Measurements from ENCODE around the gene SCN2A. TPM values are rescaled to one million over a fixed set of nuclear protein-coding genes. Genes with fewer than 3 reads are reported as not detected.

The SCN2A gene
- total RNA-seq, 1 experiment from 2014 or later: 0.07 TPM

- ChIA-PET CTCF (interaction anchor here (0.6 kb wide), 1 partner anchor 13 kb away, joined by 8 read pairs; no protein-coding TSS in a partner anchor), POLR2A (ENCODE audit: unreplicated experiment) (interaction anchor here (0.6 kb wide), 1 partner anchor 283 kb away, joined by 3 read pairs; no protein-coding TSS in a partner anchor)
- no peak overlapping the region for H3K27ac ChIP-seq (ENCODE audit: low read length)
- TF ChIP-seq EZH2 (IDR thresholded peaks at IDR 0.05; ENCODE audit: low read length, unreplicated experiment) (no peak), EZH2phosphoT487 (IDR thresholded peaks at IDR 0.05; ENCODE audit: borderline replicate concordance, low read length) (no peak), CTCF (conservative IDR thresholded peaks at IDR 0.05; ENCODE audit: low read depth, low read length) (peak; percentile 70)
- H3K27me3 ChIP-seq (ENCODE audit: low read length): peaks cover 5% of the 10 kb centered on the region; the same call in 1 of the 2 replicates
- DNase-seq (peak; percentile 90), ATAC-seq (peak; percentile 100)
- H3F3A ChIP-seq (ENCODE audit: low read length, unreplicated experiment): no peaks in the 10 kb centered on the region
- H3K36me3 ChIP-seq (ENCODE audit: low read depth, low read length): no peaks in the 10 kb centered on the region
- H3K4me2 ChIP-seq (ENCODE audit: low read length): peak overlapping the region; percentile 69
- no peaks in the 10 kb centered on the region for H3K79me2 ChIP-seq (ENCODE audit: low read length)
- H3K9me3 ChIP-seq (ENCODE audit: low read length): no peaks in the 10 kb centered on the region
- BruUV-seq (replicated peaks): no TSS peak
- no peaks in the 10 kb centered on the region; the same call in 1 of the 2 replicates for H3K4me1 ChIP-seq (ENCODE audit: insufficient read depth, low read length)
- intact Hi-C loops (cut with micrococcal nuclease): loop anchor here (1.0 to 5.0 kb wide), 3 partner anchors 54 to 300 kb away; partner anchors contain the start of gene SCN2A
- H2AFZ ChIP-seq (ENCODE audit: low read length): peak overlapping the region; percentile 56
- no peaks in the 10 kb centered on the region for H4K20me1 ChIP-seq (ENCODE audit: low read length)
- H3K9ac ChIP-seq (ENCODE audit: low read length): no peak overlapping the region
- no peaks in the 10 kb centered on the region for H3K9me2 ChIP-seq (replicated peaks; ENCODE audit: low read length)
- peak overlapping the region; percentile 46; the same call in 1 of the 2 replicates for H3K4me3 ChIP-seq (ENCODE audit: low read length)
Observed at GRCh38 chr2:165293440-165294420, 54.5 kb downstream of the SCN2A start.

GRCh38 chr2:165294912-165295311, 55.7 kb downstream of the SCN2A start:
- Histone ChIP-seq H3K9ac (ENCODE audit: low read length) (no peak overlapping the region), H3K27me3 (ENCODE audit: low read length) (peaks cover 9% of the 10 kb centered on the region), H3K27ac (ENCODE audit: low read length) (no peak overlapping the region), H3K79me2 (ENCODE audit: low read length) (no peaks in the 10 kb centered on the region), H3K9me2 (replicated peaks; ENCODE audit: low read length) (no peaks in the 10 kb centered on the region), H3K4me2 (ENCODE audit: low read length) (no peak overlapping the region), H3K4me1 (ENCODE audit: insufficient read depth, low read length) (no peaks in the 10 kb centered on the region; the same call in 1 of the 2 replicates), H2AFZ (ENCODE audit: low read length) (no peak overlapping the region), H4K20me1 (ENCODE audit: low read length) (no peaks in the 10 kb centered on the region), H3K9me3 (ENCODE audit: low read length) (no peaks in the 10 kb centered on the region), H3K36me3 (ENCODE audit: low read depth, low read length) (no peaks in the 10 kb centered on the region), H3K4me3 (ENCODE audit: low read length) (no peak overlapping the region), H3F3A (ENCODE audit: low read length, unreplicated experiment) (no peaks in the 10 kb centered on the region)
- ChIA-PET CTCF (no interaction called here), POLR2A (ENCODE audit: unreplicated experiment) (no interaction called here)
- no peak for DNase-seq
- intact Hi-C loops (cut with micrococcal nuclease): loop anchor here (5.0 kb wide), 1 partner anchor 278 kb away; no protein-coding TSS in a partner anchor
- TF ChIP-seq CTCF (conservative IDR thresholded peaks at IDR 0.05; ENCODE audit: low read depth, low read length) (no peak), EZH2 (IDR thresholded peaks at IDR 0.05; ENCODE audit: low read length, unreplicated experiment) (no peak), EZH2phosphoT487 (IDR thresholded peaks at IDR 0.05; ENCODE audit: borderline replicate concordance, low read length) (no peak)
- no peak for ATAC-seq
- BruUV-seq (replicated peaks): no TSS peak
